K562 (cell line): Measurements from ENCODE around the gene KCNK7. TPM values are rescaled to one million over a fixed set of nuclear protein-coding genes. Genes with fewer than 3 reads are reported as not detected.
A peak's percentile ranks its signal among the peaks of the same experiment; 100 is the strongest.

ENCODE experiments used
- ASH1L ChIP-seq: fragments of 450-650 bp; IDR thresholded peaks from 2 replicates; pipeline ENCODE4 v1.6.1; 2018; ENCODE audit warnings: borderline replicate concordance, mild to moderate bottlenecking, low read depth; ENCODE audit not compliant: partially characterized antibody
- FIP1L1 ChIP-seq: fragments of 200-400 bp; formaldehyde crosslinking; IDR thresholded peaks from 2 replicates; pipeline ENCODE4 v1.6.1; 2018; ENCODE audit warnings: mild to moderate bottlenecking, low read depth, low read length; ENCODE audit not compliant: poor library complexity, severe bottlenecking
- GTF2A2 ChIP-seq: IDR thresholded peaks from 2 replicates; pipeline ENCODE4 v1.6.1; 2016; ENCODE audit warnings: mild to moderate bottlenecking, missing genetic modification characterization, missing compliant biosample characterization
- KDM4B ChIP-seq, 2 experiments: fragments of 450-650 bp in 1 of 2; sonication (generic) in 1 of 2; IDR thresholded peaks; 2 replicates each; pipeline ENCODE4 v1.6.1; 2016 to 2017; ENCODE audit warnings: borderline replicate concordance in 2 of 2, antibody characterized with exemption in 1 of 2, low read depth in 1 of 2, mild to moderate bottlenecking in 1 of 2
- KLF16 ChIP-seq: IDR thresholded peaks from 2 replicates; pipeline ENCODE4 v1.6.1; 2016; ENCODE audit warnings: antibody characterized with exemption
- NFE2 ChIP-seq: IDR thresholded peaks from 2 replicates; pipeline ENCODE4 v1.6.1; 2014; ENCODE audit warnings: antibody characterized with exemption, low read depth
- NFYB ChIP-seq: IDR thresholded peaks from 2 replicates; pipeline ENCODE4 v1.6.1; 2011; ENCODE audit warnings: mild to moderate bottlenecking, moderate library complexity; ENCODE audit not compliant: insufficient read length; ENCODE audit errors: extremely low read depth
- NR2C2 ChIP-seq, 2 experiments: fragments of 200-800 bp in 1 of 2; sonication (Bioruptor generic) in 1 of 2; sonication (generic) in 1 of 2; formaldehyde crosslinking in 1 of 2; IDR thresholded peaks; 2 replicates each; pipeline versions ENCODE4 v1.6.1 to v1.8.0; 2016 to 2022; ENCODE audit warnings: mild to moderate bottlenecking in 1 of 2, missing compliant biosample characterization in 1 of 2, missing genetic modification characterization in 1 of 2, missing genetic modification reagents in 1 of 2
- NR4A1 ChIP-seq, 2 experiments: fragments of 250-450 bp in 1 of 2; fragments of 450-650 bp in 1 of 2; sonication (Bioruptor Pico) in 1 of 2; IDR thresholded peaks; 2 replicates each; pipeline versions ENCODE4 v1.4.0 to v1.6.1; 2016 to 2020; ENCODE audit warnings: mild to moderate bottlenecking in 2 of 2, missing compliant biosample characterization in 1 of 2, missing genetic modification characterization in 1 of 2, moderate library complexity in 1 of 2
- SMC3 ChIP-seq: conservative IDR thresholded peaks from 2 replicates; pipeline ENCODE4 v1.6.1; 2011; ENCODE audit warnings: low read depth, low read length, improper control_type of control experiment; ENCODE audit not compliant: insufficient read depth
- TAF7 ChIP-seq: fragments of 450-650 bp; IDR thresholded peaks from 2 replicates; pipeline ENCODE4 v1.6.1; 2016; ENCODE audit warnings: missing genetic modification characterization, missing compliant biosample characterization
- THRAP3 ChIP-seq: fragments of 450-650 bp; IDR thresholded peaks from 2 replicates; pipeline ENCODE4 v1.6.1; 2016; ENCODE audit warnings: mild to moderate bottlenecking, inconsistent platforms, borderline replicate concordance
- U2AF2 ChIP-seq: fragments of 200-400 bp; formaldehyde crosslinking; optimal IDR thresholded peaks from 2 replicates; pipeline ENCODE3; 2017; ENCODE audit warnings: low read depth, mild to moderate bottlenecking, low read length
- XRCC5 ChIP-seq: fragments of 200-400 bp; formaldehyde crosslinking; IDR thresholded peaks from 2 replicates; pipeline ENCODE4 v1.6.1; 2017; ENCODE audit warnings: low read depth, mild to moderate bottlenecking, low read length
- ZBTB1 ChIP-seq: sonication (generic); formaldehyde crosslinking; IDR thresholded peaks from 2 replicates; pipeline ENCODE4 v1.8.1; 2023; ENCODE audit warnings: missing genetic modification reagents, low read depth, mild to moderate bottlenecking, borderline replicate concordance
- ZFP30 ChIP-seq: fragments of 250-450 bp; sonication (Bioruptor Pico); IDR thresholded peaks from 2 replicates; pipeline ENCODE4 v1.8.0; 2022; ENCODE audit warnings: moderate library complexity, mild to moderate bottlenecking, inconsistent platforms, borderline replicate concordance
- ZKSCAN3 ChIP-seq: fragments of 250-450 bp; sonication (Bioruptor Pico); IDR thresholded peaks from 2 replicates; pipeline ENCODE4 v1.4.0; 2020
- ZNF239 ChIP-seq: fragments of 250-450 bp; sonication (Bioruptor Pico); IDR thresholded peaks from 2 replicates; pipeline ENCODE4 v1.4.0; 2020; ENCODE audit warnings: mild to moderate bottlenecking
- ZNF263 ChIP-seq: sonication (generic); formaldehyde crosslinking; IDR thresholded peaks from 2 replicates; pipeline ENCODE4 v1.8.0; 2022; ENCODE audit warnings: mild to moderate bottlenecking, missing genetic modification reagents, borderline replicate concordance
- polyA plus RNA-seq, 8 experiments: library from polyadenylated mRNA; depleted of rRNA in 4 of 8; stranded (reverse) in 5 of 8; unstranded in 3 of 8; fragments of >200 nt; fragmentation: Nextera tagmentation in 2 of 8; fragmentation: Illumina TruSeq in 1 of 8; extraction: Ambion mirVana in 2 of 8; extraction: Trizol in 1 of 8; gene quantifications; 2 replicates each; pipeline versions ENCODE4 v1.2.1 to v1.2.3, GENCODE V29; 2011 to 2014; ENCODE audit warnings: inconsistent platforms in 1 of 8, missing spikeins in 1 of 8
- total RNA-seq, 7 experiments: library from RNA; depleted of rRNA in 6 of 7; stranded (reverse); fragments of >200 nt in 6 of 7; fragmentation: Illumina TruSeq in 2 of 7; extraction: Trizol in 2 of 7; gene quantifications; 2 replicates each; pipeline versions ENCODE4 v1.2.1 to v1.2.3, GENCODE V29; 2011 to 2021; ENCODE audit warnings: low replicate concordance in 1 of 7
- TF ChIP-seq, protein P1 (sequence below): sonication (generic); formaldehyde crosslinking; IDR thresholded peaks from 2 replicates; pipeline ENCODE4 v1.8.1; 2023; ENCODE audit warnings: missing genetic modification reagents, mild to moderate bottlenecking, borderline replicate concordance
- TF ChIP-seq, protein P2 (sequence below): conservative IDR thresholded peaks from 2 replicates; pipeline ENCODE4 v1.6.1; 2011; ENCODE audit warnings: low read depth, mild to moderate bottlenecking, low read length; ENCODE audit not compliant: control insufficient read depth

The KCNK7 gene
- total and polyA plus RNA-seq, 9 of the 15 experiments (the other 6 are each of a cell fraction or from before 2014, with no cell fraction given): 0.07 to 0.40 TPM; not detected in 7

DNA sequence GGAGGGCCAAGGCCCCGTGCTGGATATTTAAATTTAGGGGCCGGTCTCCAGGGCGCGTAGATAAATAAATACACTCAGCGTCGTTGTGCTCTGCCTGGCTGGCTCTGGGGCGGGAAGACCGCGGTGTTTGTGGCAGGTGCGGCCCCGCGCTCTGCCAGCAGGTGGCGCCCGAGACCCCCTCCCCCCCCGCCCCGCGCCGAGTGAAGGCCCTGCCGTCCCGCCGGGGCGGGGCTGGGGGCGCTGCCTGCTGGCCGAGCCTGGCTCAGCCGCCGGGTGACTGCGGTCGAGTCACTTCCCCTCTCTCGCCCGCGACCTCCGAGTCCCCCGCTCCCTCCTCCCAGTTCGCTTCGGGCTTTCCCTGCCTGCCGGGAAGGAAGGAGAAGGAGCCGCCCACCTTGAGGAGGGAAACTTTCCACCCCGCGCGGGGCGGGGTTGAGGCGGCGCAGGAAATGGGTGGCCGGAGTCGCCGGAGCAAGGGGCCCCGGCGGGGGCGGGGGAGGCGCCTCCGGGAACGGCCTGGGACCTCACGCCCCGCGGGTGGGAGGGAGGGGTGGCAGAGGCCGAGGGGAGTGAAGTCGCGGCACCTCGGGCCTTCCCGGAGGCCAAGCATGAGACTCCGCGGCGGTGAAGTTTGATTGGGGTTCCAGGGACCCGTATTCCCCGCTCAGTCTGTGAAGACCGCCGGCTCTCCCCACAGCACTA lies 21.3 kb downstream of the KCNK7 start (continued):
- TF ChIP-seq NR2C2 (CRISPR knock-in tag; IDR thresholded peaks at IDR 0.05): no peak
- peak; percentile 83 for TF ChIP-seq NR2C2 (tag; IDR thresholded peaks at IDR 0.05)
- TF ChIP-seq, protein P1, sequence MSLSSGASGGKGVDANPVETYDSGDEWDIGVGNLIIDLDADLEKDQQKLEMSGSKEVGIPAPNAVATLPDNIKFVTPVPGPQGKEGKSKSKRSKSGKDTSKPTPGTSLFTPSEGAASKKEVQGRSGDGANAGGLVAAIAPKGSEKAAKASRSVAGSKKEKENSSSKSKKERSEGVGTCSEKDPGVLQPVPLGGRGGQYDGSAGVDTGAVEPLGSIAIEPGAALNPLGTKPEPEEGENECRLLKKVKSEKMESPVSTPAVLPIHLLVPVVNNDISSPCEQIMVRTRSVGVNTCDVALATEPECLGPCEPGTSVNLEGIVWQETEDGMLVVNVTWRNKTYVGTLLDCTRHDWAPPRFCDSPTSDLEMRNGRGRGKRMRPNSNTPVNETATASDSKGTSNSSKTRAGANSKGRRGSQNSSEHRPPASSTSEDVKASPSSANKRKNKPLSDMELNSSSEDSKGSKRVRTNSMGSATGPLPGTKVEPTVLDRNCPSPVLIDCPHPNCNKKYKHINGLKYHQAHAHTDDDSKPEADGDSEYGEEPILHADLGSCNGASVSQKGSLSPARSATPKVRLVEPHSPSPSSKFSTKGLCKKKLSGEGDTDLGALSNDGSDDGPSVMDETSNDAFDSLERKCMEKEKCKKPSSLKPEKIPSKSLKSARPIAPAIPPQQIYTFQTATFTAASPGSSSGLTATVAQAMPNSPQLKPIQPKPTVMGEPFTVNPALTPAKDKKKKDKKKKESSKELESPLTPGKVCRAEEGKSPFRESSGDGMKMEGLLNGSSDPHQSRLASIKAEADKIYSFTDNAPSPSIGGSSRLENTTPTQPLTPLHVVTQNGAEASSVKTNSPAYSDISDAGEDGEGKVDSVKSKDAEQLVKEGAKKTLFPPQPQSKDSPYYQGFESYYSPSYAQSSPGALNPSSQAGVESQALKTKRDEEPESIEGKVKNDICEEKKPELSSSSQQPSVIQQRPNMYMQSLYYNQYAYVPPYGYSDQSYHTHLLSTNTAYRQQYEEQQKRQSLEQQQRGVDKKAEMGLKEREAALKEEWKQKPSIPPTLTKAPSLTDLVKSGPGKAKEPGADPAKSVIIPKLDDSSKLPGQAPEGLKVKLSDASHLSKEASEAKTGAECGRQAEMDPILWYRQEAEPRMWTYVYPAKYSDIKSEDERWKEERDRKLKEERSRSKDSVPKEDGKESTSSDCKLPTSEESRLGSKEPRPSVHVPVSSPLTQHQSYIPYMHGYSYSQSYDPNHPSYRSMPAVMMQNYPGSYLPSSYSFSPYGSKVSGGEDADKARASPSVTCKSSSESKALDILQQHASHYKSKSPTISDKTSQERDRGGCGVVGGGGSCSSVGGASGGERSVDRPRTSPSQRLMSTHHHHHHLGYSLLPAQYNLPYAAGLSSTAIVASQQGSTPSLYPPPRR (CRISPR knock-in tag): no peak
- TF ChIP-seq NFE2: no peak
- TF ChIP-seq SMC3: peak; percentile 50; the same call in 1 of the 2 replicates
- TF ChIP-seq GTF2A2 (tag): no peak
- peak; percentile 71; the same call in 1 of the 2 replicates for TF ChIP-seq XRCC5
- TF ChIP-seq ZKSCAN3 (CRISPR knock-in tag): no peak
- no peak for TF ChIP-seq ASH1L
- no peak for TF ChIP-seq TAF7
- TF ChIP-seq ZNF239 (CRISPR knock-in tag): no peak
- no peak for TF ChIP-seq ZFP30 (CRISPR knock-in tag)
- TF ChIP-seq NFYB: no peak
- peak in 1 of 2 experiments; percentile 55; a peak in 1 of 4 replicates for TF ChIP-seq KDM4B (IDR thresholded peaks at IDR 0.05; ENCODE audit: borderline replicate concordance in 2 of 2, low read depth in 1 of 2)
- TF ChIP-seq FIP1L1: peak; percentile 59
- TF ChIP-seq THRAP3: no peak
- TF ChIP-seq, protein P2, sequence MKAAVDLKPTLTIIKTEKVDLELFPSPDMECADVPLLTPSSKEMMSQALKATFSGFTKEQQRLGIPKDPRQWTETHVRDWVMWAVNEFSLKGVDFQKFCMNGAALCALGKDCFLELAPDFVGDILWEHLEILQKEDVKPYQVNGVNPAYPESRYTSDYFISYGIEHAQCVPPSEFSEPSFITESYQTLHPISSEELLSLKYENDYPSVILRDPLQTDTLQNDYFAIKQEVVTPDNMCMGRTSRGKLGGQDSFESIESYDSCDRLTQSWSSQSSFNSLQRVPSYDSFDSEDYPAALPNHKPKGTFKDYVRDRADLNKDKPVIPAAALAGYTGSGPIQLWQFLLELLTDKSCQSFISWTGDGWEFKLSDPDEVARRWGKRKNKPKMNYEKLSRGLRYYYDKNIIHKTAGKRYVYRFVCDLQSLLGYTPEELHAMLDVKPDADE: no peak; the same call in 1 of the 2 replicates
- TF ChIP-seq KLF16: no peak
- TF ChIP-seq U2AF2: no peak
- TF ChIP-seq ZBTB1 (CRISPR knock-in tag): peak; percentile 76; the same call in 1 of the 2 replicates
- TF ChIP-seq NR4A1 (CRISPR knock-in tag; IDR thresholded peaks at IDR 0.05): no peak
- TF ChIP-seq NR4A1 (tag; IDR thresholded peaks at IDR 0.05): no peak
- peak; percentile 67; the same call in 1 of the 2 replicates for TF ChIP-seq ZNF263
